HG03571 (cell line): ENCODE measurements around the gene FNDC11.
"Not testable (repeated sequence)": the region's sequence is repeated elsewhere in the genome, so short reads cannot be mapped to it uniquely, and the experiment has no call there.

Source experiments
- ATAC-seq: cut with Tn5 transposase; IDR thresholded peaks from one replicate; pipeline ENCODE4 v1.9.1; 2021; ENCODE audit not compliant: unreplicated experiment

Gene FNDC11

DNA sequence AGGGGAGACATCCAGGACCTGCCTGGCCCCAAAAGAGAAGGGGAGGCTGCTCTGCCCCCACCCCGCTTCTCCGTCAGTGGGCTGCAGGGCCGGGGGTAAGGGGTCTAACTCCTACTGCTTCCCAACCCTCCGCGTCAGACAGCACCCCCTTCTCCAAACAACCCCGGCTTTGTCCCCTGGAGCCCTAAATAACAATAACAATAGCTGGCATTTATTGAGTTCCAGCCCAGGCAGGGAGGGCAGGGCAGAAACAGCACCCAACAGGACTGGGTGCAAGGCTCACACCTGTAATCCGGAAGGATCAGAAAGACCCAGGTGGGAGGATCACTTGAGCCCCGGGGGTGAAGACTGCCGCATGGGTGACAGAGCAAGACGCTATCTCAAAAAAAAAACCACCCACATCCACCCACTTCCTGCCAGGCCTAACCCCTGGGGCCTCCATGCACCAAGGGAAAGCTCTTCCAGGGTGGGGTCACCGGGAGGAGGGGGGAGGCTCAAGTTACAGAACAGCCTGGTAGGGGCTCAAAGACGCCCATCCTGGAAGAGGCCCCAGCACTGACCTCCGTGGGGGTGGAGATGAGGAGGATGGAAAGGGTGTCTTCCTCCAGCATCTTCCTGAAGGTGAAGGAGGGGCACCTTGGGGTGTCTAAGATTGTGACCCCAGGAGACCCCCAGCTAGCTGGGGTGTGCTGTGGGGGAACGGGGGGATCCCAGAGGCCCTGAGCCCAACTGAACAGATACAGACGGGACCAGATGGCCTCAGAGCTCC lies 1.3 kb upstream of the FNDC11 start:
- peak; percentile 42 for ATAC-seq

DNA sequence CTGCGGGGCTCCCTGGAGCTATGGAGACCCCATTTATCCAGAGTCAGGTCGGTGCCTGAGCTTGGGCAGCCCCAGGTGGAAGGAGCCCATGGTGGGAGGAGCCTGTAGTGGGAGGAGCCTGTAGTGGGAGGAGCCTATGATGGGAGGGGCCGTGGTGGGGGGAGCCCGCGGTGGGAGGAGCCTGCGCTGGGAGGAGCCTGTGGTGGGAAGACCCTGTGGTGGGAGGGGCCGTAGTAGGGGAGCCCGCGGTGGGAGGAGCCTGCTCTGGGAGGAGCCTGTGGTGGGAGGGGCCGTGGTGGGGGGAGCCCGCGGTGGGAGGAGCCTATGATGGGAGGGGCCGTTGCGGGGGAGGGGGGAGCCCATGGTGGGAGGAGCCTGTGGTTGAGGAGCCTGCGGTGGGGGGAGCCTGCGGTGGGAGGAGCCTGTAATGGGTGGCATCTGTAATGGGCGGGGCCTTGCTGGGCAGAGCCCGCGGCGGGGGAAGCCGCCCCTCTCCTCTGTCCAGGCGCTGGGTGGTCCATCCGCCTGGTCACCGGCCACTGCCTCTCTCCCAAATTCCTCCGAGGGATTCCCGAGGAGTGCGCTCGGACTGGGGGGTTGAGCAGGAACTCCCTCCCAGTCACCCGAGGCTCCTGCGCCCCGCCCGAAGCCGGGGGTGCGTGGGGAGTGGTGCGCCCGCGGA lies 567 bp upstream of the FNDC11 start:
- ATAC-seq, result peak; percentile 34

DNA sequence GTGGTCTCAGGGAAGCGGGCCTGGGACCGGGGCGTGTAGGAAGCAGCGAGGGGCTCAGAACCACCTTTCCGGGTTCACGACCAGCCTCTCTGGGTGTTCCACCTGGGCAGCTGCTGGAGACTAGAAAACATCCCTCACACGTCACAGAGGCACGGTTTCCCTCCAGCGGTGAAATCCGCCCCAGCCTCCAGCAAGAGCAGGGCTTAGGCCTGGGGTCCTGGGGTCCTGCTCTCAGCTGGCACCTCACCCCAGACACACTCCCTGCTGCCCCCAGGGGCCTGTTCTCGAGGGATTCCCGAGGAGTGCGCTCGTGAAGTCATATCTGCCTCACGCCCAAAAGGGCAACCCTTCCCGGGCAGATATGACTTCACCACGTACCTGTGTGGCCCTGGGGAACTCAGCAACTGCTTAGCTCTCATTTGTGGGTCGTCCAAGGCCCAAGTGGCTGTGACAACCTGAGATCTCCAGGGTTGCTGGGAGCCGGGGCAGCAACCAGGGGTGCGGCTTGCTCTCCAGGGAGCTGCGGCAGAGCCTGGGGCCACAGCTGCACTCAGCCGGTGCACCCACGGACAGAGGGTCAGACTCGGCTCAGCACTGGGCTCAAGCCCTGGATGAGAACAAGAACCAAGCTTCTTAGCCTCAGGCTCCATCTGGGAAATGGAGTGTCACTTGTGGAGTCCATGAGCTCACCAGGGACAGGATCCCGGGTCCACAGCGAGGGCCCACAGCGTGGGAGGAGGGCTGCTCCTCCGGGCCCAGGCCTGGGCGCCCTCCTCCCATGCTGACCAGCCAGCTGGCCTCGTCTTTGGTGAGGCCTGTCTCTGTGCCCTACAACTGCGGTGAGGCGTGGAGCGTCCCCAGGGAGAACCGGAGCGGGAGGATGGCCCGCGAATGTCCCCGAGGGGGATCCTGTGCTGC lies 661 bp downstream of the FNDC11 start:
- no peak for ATAC-seq

DNA sequence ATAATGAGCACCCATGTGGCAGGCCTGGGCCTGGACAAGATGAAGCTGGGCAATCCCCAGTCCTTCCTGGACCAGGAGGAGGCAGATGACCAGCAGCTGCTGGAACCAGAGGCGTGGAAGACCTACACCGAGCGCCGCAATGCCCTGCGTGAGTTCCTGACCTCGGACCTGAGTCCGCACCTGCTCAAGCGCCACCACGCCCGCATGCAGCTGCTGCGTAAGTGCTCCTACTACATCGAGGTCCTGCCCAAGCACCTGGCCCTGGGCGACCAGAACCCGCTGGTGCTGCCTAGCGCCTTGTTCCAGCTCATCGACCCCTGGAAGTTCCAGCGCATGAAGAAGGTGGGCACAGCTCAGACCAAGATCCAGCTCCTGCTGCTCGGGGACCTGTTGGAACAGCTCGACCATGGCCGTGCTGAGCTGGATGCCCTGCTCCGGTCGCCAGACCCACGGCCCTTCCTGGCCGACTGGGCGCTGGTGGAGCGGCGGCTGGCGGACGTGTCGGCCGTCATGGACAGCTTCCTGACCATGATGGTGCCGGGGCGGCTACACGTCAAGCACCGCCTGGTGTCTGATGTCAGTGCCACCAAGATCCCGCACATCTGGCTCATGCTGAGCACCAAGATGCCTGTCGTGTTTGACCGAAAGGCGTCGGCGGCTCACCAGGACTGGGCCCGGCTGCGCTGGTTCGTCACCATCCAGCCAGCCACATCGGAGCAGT lies 1.9 kb downstream of the FNDC11 start:
- no peak for ATAC-seq

DNA sequence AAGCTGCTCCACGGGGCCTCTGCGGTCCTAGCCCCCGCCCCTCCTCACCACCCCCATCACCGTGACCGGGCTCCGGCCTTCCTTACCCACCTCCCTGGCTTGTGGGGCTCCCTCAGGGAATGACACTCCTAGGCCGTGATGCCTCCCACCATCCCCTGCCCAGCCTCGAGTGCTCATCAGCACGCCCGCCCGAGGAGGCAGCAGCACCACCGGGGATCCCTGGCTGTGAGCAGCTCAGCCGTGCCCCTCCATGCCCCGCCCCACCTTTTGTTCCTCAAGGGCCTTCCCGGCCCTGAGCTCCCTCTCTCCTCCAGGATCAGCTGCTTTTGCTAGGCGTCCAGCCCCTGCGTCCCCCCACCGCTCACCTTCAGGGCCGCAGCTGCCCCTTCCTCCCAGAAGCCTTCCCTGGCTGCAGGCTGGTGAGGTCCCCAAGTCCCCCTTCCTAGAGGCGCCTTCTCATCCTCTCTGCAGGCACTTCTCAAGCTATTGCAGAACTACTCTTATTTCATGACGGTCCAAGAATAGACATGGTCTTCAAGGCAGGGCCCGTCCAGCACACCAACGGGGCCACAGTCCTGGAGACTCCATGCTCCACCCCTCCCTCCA lies 3.0 kb downstream of the FNDC11 start:
- ATAC-seq, result no peak

DNA sequence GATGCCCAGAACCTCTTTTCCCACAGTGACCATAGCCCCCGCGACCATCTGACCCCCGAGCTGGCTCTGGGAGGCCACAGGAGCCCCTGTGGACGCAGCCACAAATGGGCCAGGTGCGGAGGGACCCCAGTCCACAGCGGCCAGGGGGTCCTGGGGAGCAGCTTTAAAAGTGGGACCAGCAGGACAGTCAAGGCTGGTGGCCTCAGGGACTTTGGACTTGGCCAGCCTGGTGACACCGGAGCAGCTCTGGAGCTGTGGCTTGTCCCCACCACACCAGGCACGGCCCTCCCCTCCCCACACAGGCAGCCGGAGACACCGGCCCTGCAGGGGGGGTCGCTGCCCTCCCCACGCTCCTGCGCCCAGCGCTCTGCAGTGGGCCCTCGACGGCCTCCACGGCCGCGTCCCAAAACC lies 3.5 kb downstream of the FNDC11 start:
- no peak for ATAC-seq

DNA sequence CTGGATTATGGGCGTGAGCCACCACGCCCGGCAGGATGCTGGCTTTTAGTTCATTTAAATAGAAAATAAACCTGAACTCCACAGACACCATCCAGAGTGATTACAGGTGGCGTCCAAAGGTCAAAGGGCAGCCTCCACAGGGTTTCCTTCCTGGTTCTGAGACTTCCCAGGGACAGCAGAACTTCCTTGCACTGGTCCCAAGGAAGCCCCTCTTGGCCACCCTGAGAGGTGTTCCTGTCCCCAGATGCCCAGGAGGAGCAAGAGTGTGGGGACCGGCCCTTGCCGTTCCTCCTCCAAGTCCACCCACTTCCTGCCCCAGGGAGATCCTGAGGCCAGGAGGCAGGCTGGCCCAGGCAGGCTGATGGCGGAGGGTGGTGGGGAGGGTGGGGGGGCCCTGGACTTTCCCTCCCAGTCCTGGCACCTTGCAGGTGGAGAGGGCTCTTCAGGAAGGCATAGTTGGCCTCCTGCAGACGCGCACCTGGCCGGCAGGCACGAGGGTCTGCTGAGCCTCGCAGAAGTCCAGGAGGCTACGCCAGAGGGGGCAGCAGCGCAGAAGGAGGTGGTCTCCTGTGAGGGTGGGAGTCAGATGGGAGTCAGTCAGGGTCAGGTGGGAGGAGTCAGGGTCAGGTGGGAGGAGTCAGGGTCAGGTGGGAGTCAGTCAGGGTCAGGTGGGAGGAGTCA lies 5.0 kb downstream of the FNDC11 start:
- no peak for ATAC-seq

DNA sequence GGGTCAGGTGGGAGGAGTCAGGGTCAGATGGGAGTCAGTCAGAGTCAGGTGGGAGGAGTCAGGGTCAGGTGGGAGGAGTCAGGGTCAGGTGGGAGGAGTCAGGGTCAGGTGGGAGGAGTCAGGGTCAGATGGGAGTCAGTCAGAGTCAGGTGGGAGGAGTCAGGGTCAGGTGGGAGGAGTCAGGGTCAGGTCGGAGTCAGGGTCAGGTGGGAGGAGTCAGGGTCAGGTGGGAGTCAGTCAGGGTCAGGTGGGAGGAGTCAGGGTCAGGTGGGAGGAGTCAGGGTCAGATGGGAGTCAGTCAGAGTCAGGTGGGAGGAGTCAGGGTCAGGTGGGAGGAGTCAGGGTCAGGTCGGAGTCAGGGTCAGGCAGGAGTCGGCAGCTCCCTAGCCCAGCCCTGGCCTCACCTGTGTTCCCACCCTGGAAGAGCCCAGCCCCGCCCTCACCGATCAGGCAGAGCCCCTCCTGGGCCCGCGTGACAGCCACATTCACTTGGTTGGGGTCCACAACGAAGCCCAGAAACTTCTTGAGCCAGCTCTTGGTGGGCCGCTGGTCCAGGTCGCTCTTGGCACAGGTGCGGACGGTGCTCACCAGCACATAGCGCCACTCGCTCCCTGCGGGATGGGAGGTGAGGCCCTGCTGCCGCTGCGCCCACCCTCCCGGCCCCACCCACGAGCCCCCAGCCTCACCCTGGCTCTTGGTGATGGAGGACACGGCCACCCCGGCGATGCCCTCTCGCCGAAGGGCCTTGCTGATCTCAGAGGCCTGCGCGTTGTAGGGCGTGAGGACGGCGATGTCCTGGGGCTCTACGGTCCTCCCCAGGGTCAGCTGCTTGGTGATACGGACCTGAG lies 5.8 kb downstream of the FNDC11 start:
- ATAC-seq, result not testable (repeated sequence)

DNA sequence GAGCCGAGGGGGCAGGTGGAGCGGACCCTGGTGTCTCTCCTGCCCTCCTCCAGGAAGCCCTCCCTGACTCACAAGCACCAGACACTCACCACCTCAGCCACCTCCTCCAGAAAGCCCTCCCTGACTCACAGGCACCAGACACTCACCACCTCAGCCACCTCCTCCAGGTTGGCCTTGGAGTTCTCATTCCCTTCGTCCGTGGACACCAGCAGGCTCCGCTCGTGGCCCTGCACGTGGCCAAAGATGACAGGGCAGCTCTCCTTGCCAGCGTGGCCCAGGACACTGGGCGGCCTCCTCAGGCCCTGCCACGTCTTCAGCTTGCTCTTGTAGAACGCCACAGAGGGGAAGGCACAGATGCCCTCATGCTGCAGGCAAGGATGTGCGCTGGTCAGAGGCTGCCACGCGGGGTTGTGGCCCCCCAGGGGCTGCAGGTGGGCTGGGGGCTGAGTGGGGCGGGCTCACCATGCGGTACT lies 6.4 kb downstream of the FNDC11 start:
- no peak for ATAC-seq

DNA sequence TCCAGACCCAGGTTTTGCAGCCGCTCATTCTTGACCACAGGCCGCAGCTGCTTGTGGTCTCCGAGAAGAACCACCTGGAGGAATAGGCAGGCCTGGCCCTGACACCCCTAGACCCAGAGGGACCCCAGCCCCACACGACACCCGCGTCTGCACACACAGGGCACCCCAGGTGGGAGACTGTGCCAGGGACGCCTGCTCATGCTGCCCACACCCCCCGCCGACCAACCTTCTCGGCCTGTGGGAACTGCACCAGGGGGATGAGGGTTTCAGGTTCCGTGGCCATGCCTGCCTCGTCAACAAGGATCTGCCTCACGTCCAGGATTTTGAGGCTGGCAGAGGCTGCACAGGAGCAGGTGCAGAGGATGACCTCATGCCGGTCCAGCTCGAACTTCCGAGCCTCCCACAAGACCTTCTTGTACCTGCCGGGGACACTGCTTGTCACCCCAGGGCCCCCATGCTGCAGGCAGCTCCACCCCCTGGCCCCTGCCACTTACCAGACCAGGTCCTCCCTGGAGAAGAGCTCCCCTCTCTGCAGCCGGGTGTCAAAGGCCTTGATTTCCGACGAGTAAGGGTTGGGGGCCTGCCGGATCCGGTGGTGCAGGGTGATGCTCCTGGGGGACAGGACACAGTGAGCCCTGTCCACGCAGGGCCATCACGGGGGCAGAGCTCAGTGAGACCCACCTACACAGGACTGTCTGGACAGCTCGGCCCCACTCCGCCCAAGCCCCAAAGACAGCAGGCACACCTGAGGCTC lies 7.1 kb downstream of the FNDC11 start:
- ATAC-seq, result no peak

DNA sequence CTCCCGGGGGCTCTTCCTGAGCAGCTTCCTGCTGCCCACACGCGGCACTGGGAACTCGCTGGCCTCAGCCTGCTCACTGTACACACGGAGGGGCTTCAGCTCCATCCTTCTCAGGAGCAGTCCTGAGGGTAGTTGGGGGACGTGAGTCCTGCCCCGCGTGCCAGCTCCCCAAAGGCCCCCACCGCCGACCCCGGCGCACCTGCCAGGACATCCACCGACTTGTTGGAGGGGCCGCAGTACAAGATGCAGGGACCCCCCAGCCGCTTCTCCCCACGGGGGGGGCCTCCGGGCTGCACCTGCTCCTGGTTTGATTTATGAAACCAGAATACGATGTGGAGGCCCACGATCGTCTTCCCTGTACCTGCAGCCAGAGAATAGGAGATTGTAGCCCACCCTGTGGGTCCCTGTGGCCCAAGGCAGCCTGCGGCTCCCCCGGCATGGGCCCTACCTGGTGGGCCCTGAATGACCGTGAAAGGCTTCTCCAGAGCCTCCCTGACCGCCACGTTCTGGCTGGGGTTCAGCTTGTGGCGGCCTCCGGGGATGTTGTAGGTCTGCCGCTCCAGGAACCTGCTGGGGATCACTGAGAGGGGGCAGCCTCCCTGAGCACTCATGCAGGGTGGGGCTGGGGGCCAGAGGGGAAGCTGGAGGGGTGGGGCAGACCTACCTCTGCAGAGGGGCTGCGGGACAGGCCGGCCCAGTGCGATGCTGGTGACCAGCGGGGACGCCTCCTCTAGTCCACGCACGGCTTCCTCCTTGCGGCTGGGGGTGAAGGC lies 7.9 kb downstream of the FNDC11 start:
- no peak for ATAC-seq

DNA sequence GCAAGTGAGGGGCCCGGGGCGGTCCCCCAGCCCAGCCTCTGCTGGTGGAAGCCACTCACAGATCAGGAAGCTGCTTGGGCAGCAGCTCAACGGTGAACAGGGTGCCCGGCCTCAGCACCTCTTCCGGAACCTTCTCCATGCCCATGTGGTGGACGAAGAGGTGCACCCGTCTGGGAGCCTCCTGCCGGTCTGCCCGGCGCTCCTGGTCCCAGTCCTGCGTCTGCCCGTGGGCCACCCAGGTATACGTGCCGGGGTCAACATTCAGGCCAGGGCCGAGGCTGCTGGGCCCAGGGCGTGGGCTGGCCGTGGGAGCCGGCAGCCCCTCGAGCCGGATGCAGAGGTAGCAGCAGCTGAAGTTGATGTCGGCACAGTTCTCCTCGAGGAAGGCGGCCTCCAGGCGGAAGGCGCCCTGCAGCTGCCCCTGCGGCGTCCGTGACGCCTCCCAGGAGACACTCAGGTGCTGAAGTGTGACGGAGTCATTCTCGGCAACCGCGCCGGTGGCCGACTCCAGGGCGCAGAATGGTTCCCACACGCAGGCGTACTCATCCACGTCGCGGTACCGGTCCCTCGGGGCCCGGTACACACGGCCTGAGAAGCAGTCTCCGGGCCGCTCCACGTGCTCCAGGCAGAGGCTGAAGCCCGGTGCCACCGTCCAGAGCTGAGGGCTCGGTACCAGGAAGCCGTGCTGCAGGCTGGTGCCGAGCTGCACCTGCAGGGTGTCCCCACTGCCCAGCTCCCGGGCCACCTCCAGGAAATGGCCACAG lies 8.7 kb downstream of the FNDC11 start:
- ATAC-seq, result no peak

DNA sequence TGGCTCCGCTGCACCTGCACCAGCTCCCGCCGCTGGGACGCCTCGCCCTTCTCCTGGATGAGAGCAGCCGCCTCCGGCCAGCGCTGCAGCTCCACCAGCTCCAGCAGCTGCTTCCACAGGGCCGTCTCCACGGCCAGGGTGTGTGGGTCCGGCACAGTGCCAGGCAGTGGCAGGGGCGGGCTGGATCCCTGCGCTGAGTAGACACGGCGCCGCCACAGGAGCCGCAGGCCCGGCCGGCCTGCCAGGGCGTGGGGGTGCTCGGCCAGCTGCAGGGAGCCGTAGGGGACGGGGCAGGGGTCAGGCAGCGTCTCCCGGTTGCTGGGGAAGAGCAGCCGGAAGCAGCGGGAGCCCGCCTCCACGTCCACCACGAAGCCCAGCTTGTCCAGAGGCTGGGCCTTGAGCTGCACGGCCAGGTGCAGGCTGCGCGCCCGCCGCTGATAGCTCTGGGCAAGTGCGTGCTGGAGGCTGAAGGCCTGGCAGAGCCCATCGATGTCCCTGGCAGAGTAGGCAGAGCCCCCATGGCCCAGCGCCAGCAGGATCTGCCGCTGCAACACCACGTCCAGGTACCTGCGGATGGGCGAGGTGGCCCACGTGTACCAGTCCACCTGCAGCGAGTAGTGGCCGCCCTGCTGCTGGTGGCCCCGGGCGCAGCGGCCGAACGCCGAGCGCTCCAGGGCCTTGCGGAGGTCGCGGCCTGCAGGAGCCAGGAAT lies 9.4 kb downstream of the FNDC11 start:
- ATAC-seq, result no peak

DNA sequence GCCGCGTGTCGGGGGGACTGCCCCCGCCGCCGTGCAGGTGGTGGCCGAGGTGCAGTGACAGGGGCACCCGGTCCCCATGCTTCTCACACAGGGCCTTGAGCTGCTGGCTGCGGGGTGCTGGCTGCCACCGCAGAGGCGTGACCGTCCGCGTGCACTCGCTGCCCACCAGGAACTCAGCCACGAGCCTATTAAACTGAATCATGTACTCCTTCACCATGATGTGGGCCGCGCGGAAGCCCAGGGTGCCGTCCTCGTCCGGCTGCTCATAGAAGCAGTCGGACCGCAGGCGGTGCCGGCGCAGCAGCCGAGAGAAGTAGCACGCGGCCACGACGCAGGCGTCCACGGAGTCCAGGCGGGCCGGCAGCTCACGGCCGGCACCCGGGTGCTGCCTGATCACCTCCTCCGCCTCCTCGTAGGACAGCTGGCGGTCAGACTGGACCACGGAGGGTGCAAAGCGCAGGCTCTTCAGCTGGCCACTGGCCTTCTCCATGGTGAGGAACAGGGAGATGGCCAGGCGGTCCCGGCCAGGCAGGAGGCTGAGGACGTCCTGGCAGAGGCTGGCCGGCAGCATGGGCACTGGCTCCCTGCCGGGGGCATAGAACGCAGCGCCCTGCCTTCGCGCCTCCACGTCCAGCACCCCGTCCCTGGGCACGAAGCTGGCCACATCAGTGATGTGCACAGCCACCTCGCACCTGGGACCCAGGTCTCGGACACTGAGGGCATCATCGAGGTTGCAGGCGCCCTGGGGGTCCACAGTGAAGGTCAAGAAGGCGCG lies 10.3 kb downstream of the FNDC11 start:
- no peak for ATAC-seq

DNA sequence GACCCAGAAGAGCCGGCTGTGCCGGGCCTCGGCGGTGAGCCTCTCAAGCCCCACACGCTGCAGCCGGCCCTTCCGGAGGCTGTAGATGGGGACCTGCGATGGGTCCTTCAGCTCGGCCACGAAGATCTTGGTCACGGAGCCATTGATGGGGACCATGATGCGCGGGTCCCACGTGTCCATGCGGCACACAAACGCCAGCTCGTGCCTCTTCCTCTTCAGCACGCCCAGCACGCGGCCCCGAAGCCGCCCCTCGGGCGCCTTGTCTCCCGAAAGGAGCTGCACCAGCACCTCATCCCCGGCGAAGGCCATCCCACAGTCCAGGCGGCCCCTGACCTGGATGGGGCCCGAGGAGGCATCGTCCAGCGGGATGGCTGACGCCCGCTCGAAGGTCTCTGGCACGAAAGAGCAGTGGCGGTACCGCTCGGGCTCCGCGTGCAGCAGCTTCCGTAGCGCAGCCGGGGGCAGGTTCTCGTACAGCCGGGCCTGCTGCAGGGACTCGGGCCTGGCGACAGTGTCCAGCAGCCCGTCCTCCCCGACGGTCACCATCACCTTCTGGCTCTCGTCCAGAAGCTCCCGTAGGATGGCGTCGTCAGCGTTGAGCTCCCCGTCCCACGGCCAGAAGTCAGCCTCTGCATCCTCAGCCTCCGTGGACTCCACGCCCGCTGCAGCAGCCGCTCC lies 11.2 kb downstream of the FNDC11 start:
- ATAC-seq, result no peak
